Measurements from ENCODE around the gene ALDH1L2. TPM values are rescaled to one million over a fixed set of nuclear protein-coding genes. Genes with fewer than 3 reads are reported as not detected.

Gene ALDH1L2
- total RNA-seq, 4 donors from 2014 or later, result 4.0 to 8.1 (median 7.1) TPM

- H3K9me3 ChIP-seq, result no peaks in the 10 kb centered on the region
- TF ChIP-seq CTCF (IDR thresholded peaks at IDR 0.05) (peak in 1 of 4 experiments; percentile 13), POLR2AphosphoS5 (IDR thresholded peaks at IDR 0.05) (no peak)
- peaks cover 0 to 23% (median 4%) of the 10 kb centered on the region in 3 donors for H3K4me1 ChIP-seq
- peak overlapping the region in 3 of 4 donors; percentile 56 to 81 (median 74) for H3K27ac ChIP-seq
- H3K36me3 ChIP-seq, result no peaks in the 10 kb centered on the region
- H3K27me3 ChIP-seq, result no peaks in the 10 kb centered on the region
- 5 to 21% methylated on average over 9 to 11 of the region's 18 CpGs for WGBS, 2 donors (ENCODE audit: low coverage in 1 of 2)
- peak; percentile 76 for ATAC-seq
- H3K4me3 ChIP-seq, result peak overlapping the region; percentile 50 to 67
These were observed 630 bp downstream of the ALDH1L2 start for GRCh38 chr12:105083551-105084105.

DNA sequence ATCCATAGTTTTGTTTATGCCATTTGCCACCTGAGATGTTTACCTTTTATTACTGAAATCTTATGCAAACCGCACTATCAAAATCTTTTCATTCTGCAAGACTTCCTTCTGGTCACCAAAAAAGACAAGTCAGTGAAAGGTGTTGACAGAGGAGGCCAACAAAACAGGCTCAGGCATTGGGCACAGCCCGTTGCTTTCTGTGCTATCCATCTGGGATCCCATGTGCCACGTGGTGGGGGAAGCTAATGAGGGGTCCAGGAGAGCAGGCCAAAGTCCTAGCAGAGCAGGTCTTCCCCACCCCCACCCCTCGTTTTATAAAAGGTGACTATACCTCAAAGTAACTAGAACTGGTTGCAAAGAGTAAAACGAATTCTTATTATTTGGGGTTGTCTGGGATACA lies 1.2 kb downstream of the ALDH1L2 start:
- H3K27ac ChIP-seq, result peak overlapping the region in 3 of 4 donors; percentile 20 to 81 (median 74)
- TF ChIP-seq CTCF (IDR thresholded peaks at IDR 0.05) (no peak), EP300 (IDR thresholded peaks at IDR 0.05) (no peak), POLR2A (IDR thresholded peaks at IDR 0.05) (no peak), POLR2AphosphoS5 (IDR thresholded peaks at IDR 0.05) (no peak)
- no peaks in the 10 kb centered on the region for H3K27me3 ChIP-seq
- WGBS, 2 donors (ENCODE audit: low coverage in 1 of 2), result 62 to 68% methylated on average over 5 of the region's 5 CpGs
- peak overlapping the region in 1 of 2 donors; percentile 67 for H3K4me3 ChIP-seq
- H3K36me3 ChIP-seq, result no peaks in the 10 kb centered on the region
- H3K4me1 ChIP-seq, result peaks cover 0 to 23% (median 4%) of the 10 kb centered on the region in 3 donors
- ATAC-seq, result no peak
- no peaks in the 10 kb centered on the region for H3K9me3 ChIP-seq

DNA sequence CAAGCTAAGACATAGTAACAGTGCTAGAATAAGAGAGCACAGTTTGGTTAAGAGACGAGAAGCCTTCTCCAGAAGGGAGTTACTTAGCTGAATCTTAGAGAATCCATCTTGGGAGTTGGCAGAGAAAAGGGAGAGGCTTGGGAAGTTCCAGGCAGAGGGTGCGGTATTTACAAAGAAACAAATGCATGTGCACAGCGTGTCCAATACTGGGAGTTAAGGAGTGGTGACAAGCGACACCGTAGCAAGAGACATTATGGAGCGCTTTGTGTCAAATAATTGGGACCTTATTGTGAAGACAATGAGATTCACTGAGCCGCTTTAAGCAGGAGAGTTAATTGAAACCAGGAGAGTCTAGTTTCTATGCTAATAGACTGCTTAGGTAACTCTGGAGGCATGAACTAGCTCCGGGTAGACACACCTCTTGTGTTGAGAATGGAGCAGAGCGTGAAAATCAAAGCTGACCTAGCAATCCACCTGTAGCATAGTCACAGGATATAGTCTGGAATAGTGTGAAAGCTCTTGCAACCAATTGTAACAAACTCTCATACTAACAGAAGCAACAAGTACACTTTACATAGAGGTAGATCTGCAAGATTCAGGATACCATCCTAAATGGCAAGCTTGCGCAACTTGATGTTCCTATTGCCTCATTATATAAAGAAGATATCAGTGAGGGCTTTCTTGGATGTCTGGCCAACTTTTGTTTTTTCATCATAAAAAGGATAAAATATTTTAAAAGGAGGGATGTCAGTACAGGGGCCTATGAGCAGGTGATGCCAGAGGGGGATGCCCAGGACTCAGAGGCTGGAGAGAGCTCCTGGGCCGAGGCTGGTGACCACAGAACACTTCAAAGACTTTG lies 5.3 kb downstream of the ALDH1L2 start:
- ATAC-seq, result no peak
- Histone ChIP-seq H3K27me3 (no peaks in the 10 kb centered on the region), H3K4me1 (peaks cover 0 to 15% (median 4%) of the 10 kb centered on the region in 3 donors), H3K9me3 (no peaks in the 10 kb centered on the region), H3K4me3 (no peak overlapping the region), H3K27ac (no peak overlapping the region), H3K36me3 (no peaks in the 10 kb centered on the region)
- TF ChIP-seq POLR2AphosphoS5 (IDR thresholded peaks at IDR 0.05) (no peak), CTCF (IDR thresholded peaks at IDR 0.05) (no peak), POLR2A (IDR thresholded peaks at IDR 0.05) (no peak), EP300 (IDR thresholded peaks at IDR 0.05) (no peak)
- WGBS, 2 donors (ENCODE audit: low coverage in 1 of 2), result 75 to 85% methylated on average over 5 to 10 of the region's 11 CpGs

DNA sequence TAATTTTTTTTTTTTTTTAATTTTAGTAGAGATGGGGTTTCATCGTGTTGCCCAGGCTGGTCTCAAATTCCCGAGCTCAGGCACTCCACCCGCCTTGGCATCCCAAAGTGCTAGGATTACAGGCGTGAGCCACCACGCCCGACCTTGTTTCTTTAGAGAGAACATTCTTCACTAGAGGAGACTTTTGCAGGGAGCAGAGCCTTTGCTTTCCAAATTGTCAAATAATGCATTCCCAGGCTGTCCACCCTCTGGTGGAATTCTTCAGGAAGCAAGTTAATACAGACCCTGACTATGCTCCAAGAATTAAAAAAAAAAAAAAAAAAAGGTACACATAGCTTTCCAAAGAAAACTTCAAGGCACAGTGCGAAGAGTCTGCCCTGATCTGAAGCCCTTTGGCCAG lies 6.8 kb downstream of the ALDH1L2 start:
- Histone ChIP-seq H3K27me3 (no peaks in the 10 kb centered on the region), H3K4me1 (no peaks in the 10 kb centered on the region), H3K9me3 (no peaks in the 10 kb centered on the region), H3K4me3 (no peak overlapping the region), H3K27ac (no peak overlapping the region), H3K36me3 (peaks cover 0 to 15% of the 10 kb centered on the region in 2 donors)
- TF ChIP-seq POLR2AphosphoS5 (IDR thresholded peaks at IDR 0.05), result no peak
- no peak for TF ChIP-seq CTCF (IDR thresholded peaks at IDR 0.05)
- no peak for TF ChIP-seq POLR2A (IDR thresholded peaks at IDR 0.05)
- no peak for TF ChIP-seq EP300 (IDR thresholded peaks at IDR 0.05)
- 17 to 55% methylated on average over 1 to 2 of the region's 7 CpGs for WGBS, 2 donors (ENCODE audit: low coverage in 1 of 2)
- no peak for ATAC-seq
